T follicular helper cell (primary cell): ENCODE data around the gene GPRIN1.

Experiments
- DNase-seq: peaks from one replicate; pipeline ENCODE4 v3.0.0-alpha.2; 2020; ENCODE audit warnings: low read depth

The GPRIN1 gene

GRCh38 chr5:176643491-176644219, 33.7 kb upstream of the GPRIN1 start:
- DNase-seq = no peak

GRCh38 chr5:176642675-176643490, 32.9 kb upstream of the GPRIN1 start:
- no peak for DNase-seq

- DNase-seq = no peak
Observed at GRCh38 chr5:176640616-176641015, 30.7 kb upstream of the GPRIN1 start.

GRCh38 chr5:176639981-176640380, 30.0 kb upstream of the GPRIN1 start:
- DNase-seq = no peak

GRCh38 chr5:176639208-176639607, 29.3 kb upstream of the GPRIN1 start:
- no peak for DNase-seq

- DNase-seq = no peak
Observed at GRCh38 chr5:176638437-176638836, 28.5 kb upstream of the GPRIN1 start.

GRCh38 chr5:176637556-176637955, 27.6 kb upstream of the GPRIN1 start:
- no peak for DNase-seq

- DNase-seq = no peak
Observed at GRCh38 chr5:176636426-176636825, 26.5 kb upstream of the GPRIN1 start.

GRCh38 chr5:176633598-176633997, 23.6 kb upstream of the GPRIN1 start:
- DNase-seq = no peak

GRCh38 chr5:176632745-176633144, 22.8 kb upstream of the GPRIN1 start:
- DNase-seq = no peak

GRCh38 chr5:176631383-176632200, 21.6 kb upstream of the GPRIN1 start:
- DNase-seq = no peak

- DNase-seq = no peak
Observed at GRCh38 chr5:176630681-176631222, 20.8 kb upstream of the GPRIN1 start.

- no peak for DNase-seq
Observed at GRCh38 chr5:176629853-176630680, 20.1 kb upstream of the GPRIN1 start, which contains the start of the genes EIF4E1B and SNCB. Gene EIF4E1B, plus strand, starts transcription at chr5:176630675. Its CDS starts 12,113 bp downstream, at chr5:176642788. Gene SNCB, minus strand, starts transcription at chr5:176630534. Its CDS starts 880 bp downstream, at chr5:176629654.

- DNase-seq = no peak
Observed at GRCh38 chr5:176629317-176629852, 19.4 kb upstream of the GPRIN1 start.

- DNase-seq = no peak
Observed at GRCh38 chr5:176628406-176629228, 18.7 kb upstream of the GPRIN1 start.

GRCh38 chr5:176627582-176627981, 17.6 kb upstream of the GPRIN1 start:
- DNase-seq = no peak

GRCh38 chr5:176626876-176627236, 16.9 kb upstream of the GPRIN1 start:
- no peak for DNase-seq

GRCh38 chr5:176625966-176626875, 16.3 kb upstream of the GPRIN1 start:
- DNase-seq = no peak

GRCh38 chr5:176625512-176625911, 15.6 kb upstream of the GPRIN1 start:
- no peak for DNase-seq
